ENCODE results near the gene ZDHHC12.

- TF ChIP-seq CTCF (IDR thresholded peaks at IDR 0.05), result no peak
- no peak for TF ChIP-seq SMC3 (IDR thresholded peaks at IDR 0.05)
- no peak for TF ChIP-seq ZFP36 (IDR thresholded peaks at IDR 0.05; ENCODE audit: borderline replicate concordance, partially characterized antibody)
- TF ChIP-seq POLR2A (IDR thresholded peaks at IDR 0.05; ENCODE audit: low read length), result no peak
- TF ChIP-seq RCOR1 (IDR thresholded peaks at IDR 0.05; ENCODE audit: low read depth, low read length), result no peak
- no peak for TF ChIP-seq JUN (IDR thresholded peaks at IDR 0.05)
- TF ChIP-seq, protein P1, sequence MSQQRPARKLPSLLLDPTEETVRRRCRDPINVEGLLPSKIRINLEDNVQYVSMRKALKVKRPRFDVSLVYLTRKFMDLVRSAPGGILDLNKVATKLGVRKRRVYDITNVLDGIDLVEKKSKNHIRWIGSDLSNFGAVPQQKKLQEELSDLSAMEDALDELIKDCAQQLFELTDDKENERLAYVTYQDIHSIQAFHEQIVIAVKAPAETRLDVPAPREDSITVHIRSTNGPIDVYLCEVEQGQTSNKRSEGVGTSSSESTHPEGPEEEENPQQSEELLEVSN (IDR thresholded peaks at IDR 0.05; ENCODE audit: borderline replicate concordance, low read depth), result no peak
- no peak for TF ChIP-seq BHLHE40 (IDR thresholded peaks at IDR 0.05; ENCODE audit: low read depth, low read length)
Observed at GRCh38 chr9:128706045-128706444, 17.9 kb downstream of the ZDHHC12 start.
